ENCODE results near the gene PNMA8B. TPM values are rescaled to one million over a fixed set of nuclear protein-coding genes. Genes with fewer than 3 reads are reported as not detected.

Gene PNMA8B
- total RNA-seq, 1 donor: 0.72 TPM

DNA sequence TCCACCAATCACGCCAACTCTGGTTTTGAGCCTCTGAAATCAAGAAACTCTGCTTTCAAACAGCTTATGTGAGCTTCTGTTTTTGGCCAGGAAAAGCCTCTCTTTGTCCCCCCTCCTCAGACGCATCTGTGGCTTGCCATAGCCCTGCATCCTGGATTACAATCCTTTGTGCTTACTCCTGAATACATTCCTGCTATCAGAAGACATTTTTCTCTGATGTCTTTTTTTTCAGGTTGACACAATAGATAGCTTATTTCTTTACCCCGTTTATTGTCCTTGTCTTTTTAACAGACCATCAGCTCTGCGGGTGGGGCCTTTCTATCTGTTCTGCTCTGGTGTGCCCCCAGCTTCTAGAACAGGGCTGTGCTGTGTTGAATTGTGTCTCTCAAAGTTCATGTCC lies 11.0 kb downstream of the PNMA8B start:
- H2AFZ ChIP-seq (ENCODE audit: low read length): no peak overlapping the region
- no peaks in the 10 kb centered on the region for H3K79me2 ChIP-seq (ENCODE audit: insufficient read depth, low read length)

DNA sequence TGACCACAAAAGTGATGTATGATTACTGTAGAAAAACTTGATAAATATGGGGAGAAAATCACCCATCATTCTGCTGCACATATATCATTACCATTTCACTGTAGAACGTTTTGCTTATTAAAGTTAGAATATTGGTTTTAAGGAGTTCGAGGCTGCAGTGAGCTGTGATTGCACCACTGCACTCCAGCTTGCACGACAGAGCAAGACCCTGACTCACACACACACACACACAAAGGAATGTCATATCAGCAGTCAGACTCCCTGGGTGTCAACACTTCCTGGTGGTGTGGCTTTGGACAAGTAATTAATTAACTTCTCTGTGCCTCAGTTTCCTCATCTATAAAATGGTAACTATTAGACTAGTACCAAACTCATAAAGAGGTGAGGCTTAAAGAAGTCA lies 13.0 kb downstream of the PNMA8B start:
- DNase-seq (ENCODE audit: insufficient read length, low spot score, missing footprints): no peak
- peak overlapping the region; percentile 26 for H3K27ac ChIP-seq (ENCODE audit: low read depth, low read length)

More for the DNA sequence above, 11.0 kb downstream of the PNMA8B start:
- no peaks in the 10 kb centered on the region for H4K20me1 ChIP-seq (ENCODE audit: insufficient read depth, low read length)
- H3K27ac ChIP-seq (ENCODE audit: low read depth, low read length): no peak overlapping the region
- H3K4me3 ChIP-seq (ENCODE audit: insufficient read depth, low read length): no peak overlapping the region
- TF ChIP-seq, protein P1, sequence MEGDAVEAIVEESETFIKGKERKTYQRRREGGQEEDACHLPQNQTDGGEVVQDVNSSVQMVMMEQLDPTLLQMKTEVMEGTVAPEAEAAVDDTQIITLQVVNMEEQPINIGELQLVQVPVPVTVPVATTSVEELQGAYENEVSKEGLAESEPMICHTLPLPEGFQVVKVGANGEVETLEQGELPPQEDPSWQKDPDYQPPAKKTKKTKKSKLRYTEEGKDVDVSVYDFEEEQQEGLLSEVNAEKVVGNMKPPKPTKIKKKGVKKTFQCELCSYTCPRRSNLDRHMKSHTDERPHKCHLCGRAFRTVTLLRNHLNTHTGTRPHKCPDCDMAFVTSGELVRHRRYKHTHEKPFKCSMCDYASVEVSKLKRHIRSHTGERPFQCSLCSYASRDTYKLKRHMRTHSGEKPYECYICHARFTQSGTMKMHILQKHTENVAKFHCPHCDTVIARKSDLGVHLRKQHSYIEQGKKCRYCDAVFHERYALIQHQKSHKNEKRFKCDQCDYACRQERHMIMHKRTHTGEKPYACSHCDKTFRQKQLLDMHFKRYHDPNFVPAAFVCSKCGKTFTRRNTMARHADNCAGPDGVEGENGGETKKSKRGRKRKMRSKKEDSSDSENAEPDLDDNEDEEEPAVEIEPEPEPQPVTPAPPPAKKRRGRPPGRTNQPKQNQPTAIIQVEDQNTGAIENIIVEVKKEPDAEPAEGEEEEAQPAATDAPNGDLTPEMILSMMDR (IDR thresholded peaks at IDR 0.05; ENCODE audit: extremely low read depth, low read depth, low read length): no peak
- peaks cover 39% of the 10 kb centered on the region for H3K4me1 ChIP-seq (ENCODE audit: insufficient read depth, low read length)
- no peaks in the 10 kb centered on the region for H3K9me3 ChIP-seq (ENCODE audit: low read depth, low read length)
- DNase-seq (ENCODE audit: insufficient read length, low spot score, missing footprints): peak; percentile 35
- no peaks in the 10 kb centered on the region for H3K36me3 ChIP-seq (ENCODE audit: insufficient read depth, low read length)
- no peak overlapping the region for H3K4me2 ChIP-seq (ENCODE audit: insufficient read depth, low read length)
- H3K27me3 ChIP-seq (ENCODE audit: insufficient read depth, low read length): peaks cover 8% of the 10 kb centered on the region

DNA sequence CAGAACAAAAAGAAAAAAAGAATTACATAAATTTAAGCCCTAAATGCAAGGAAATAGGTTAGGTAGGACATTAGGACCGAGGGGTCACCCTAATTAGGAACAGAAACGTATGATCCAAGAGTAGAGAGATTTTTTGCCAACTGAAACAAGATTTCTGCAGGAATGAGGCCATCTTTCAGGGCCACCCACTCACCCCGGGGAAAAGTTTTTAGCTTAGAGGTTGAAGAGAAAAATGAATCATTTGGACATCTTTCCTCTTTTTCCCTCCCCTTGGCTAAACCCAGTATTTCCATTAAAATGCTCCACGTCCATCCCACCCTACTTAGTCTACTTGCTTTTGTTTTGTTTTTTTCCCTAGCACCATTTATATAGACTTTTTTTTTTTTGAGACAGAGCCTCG lies 13.7 kb downstream of the PNMA8B start:
- DNase-seq (ENCODE audit: insufficient read length, low spot score, missing footprints): peak; percentile 92
- Histone ChIP-seq H3K4me1 (ENCODE audit: insufficient read depth, low read length) (peaks cover 27% of the 10 kb centered on the region), H3K4me2 (ENCODE audit: insufficient read depth, low read length) (peak overlapping the region; percentile 63), H3K36me3 (ENCODE audit: insufficient read depth, low read length) (no peaks in the 10 kb centered on the region), H3K9me3 (ENCODE audit: low read depth, low read length) (no peaks in the 10 kb centered on the region), H3K27ac (ENCODE audit: low read depth, low read length) (peak overlapping the region; percentile 81), H3K4me3 (ENCODE audit: insufficient read depth, low read length) (peak overlapping the region; percentile 30), H4K20me1 (ENCODE audit: insufficient read depth, low read length) (no peaks in the 10 kb centered on the region), H2AFZ (ENCODE audit: low read length) (peak overlapping the region; percentile 6), H3K79me2 (ENCODE audit: insufficient read depth, low read length) (no peaks in the 10 kb centered on the region), H3K27me3 (ENCODE audit: insufficient read depth, low read length) (no peaks in the 10 kb centered on the region)
- TF ChIP-seq, protein P1 (IDR thresholded peaks at IDR 0.05; ENCODE audit: extremely low read depth, low read depth, low read length): no peak

More for the DNA sequence above, 13.0 kb downstream of the PNMA8B start:
- H4K20me1 ChIP-seq (ENCODE audit: insufficient read depth, low read length): no peaks in the 10 kb centered on the region
- no peak overlapping the region for H2AFZ ChIP-seq (ENCODE audit: low read length)
- H3K79me2 ChIP-seq (ENCODE audit: insufficient read depth, low read length): no peaks in the 10 kb centered on the region
- TF ChIP-seq, protein P1 (IDR thresholded peaks at IDR 0.05; ENCODE audit: extremely low read depth, low read depth, low read length): no peak
- H3K4me3 ChIP-seq (ENCODE audit: insufficient read depth, low read length): no peak overlapping the region
- no peaks in the 10 kb centered on the region for H3K27me3 ChIP-seq (ENCODE audit: insufficient read depth, low read length)
- H3K4me2 ChIP-seq (ENCODE audit: insufficient read depth, low read length): no peak overlapping the region
- H3K9me3 ChIP-seq (ENCODE audit: low read depth, low read length): no peaks in the 10 kb centered on the region
- H3K36me3 ChIP-seq (ENCODE audit: insufficient read depth, low read length): no peaks in the 10 kb centered on the region
- H3K4me1 ChIP-seq (ENCODE audit: insufficient read depth, low read length): peaks cover 33% of the 10 kb centered on the region

DNA sequence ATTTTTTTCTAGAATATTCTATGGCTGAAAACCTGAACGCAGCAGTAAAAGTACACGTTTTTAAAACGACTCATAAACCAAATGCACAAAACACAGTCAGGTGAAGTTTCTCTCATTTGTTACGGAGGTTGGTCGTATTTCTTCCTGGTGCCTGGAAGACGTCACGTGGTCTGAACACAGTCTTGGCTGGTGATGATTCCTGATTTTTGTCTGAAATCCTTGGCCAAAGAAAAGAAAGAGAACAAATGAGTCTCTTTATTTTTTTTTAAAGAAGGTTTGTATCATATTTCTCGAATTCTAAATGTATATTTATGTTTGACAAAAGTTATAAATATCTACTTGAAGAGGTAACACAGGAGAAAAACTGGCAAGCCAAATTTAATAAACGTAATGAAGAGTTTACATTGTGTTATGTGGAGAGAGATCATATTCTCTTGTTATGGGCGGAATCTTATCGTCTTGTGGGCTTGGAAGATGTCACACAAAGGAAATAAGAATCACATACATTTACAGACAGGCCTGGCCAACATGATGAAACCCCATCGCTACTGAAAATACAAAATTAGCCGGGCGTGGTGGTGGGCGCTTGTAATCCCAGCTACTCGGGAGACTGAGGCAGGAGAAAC lies 14.3 kb downstream of the PNMA8B start:
- TF ChIP-seq, protein P1 (IDR thresholded peaks at IDR 0.05; ENCODE audit: extremely low read depth, low read depth, low read length): no peak
- no peaks in the 10 kb centered on the region for H3K9me3 ChIP-seq (ENCODE audit: low read depth, low read length)
- H3K4me3 ChIP-seq (ENCODE audit: insufficient read depth, low read length): peak overlapping the region; percentile 30
- peak overlapping the region; percentile 81 for H3K27ac ChIP-seq (ENCODE audit: low read depth, low read length)
- DNase-seq (ENCODE audit: insufficient read length, low spot score, missing footprints): peak; percentile 66
- no peaks in the 10 kb centered on the region for H3K27me3 ChIP-seq (ENCODE audit: insufficient read depth, low read length)
- H3K4me1 ChIP-seq (ENCODE audit: insufficient read depth, low read length): peaks cover 32% of the 10 kb centered on the region
- no peaks in the 10 kb centered on the region for H3K79me2 ChIP-seq (ENCODE audit: insufficient read depth, low read length)
- no peaks in the 10 kb centered on the region for H3K36me3 ChIP-seq (ENCODE audit: insufficient read depth, low read length)
- H3K4me2 ChIP-seq (ENCODE audit: insufficient read depth, low read length): peak overlapping the region; percentile 63
- H4K20me1 ChIP-seq (ENCODE audit: insufficient read depth, low read length): no peaks in the 10 kb centered on the region
- peak overlapping the region; percentile 6 for H2AFZ ChIP-seq (ENCODE audit: low read length)
